ENCODE data around the gene BRPF3. TPM values are rescaled to one million over a fixed set of nuclear protein-coding genes. Genes with fewer than 3 reads are reported as not detected.

The BRPF3 gene
- total and polyA plus RNA-seq, 10 of the 15 experiments (the other 5 are each of a cell fraction or from before 2014, with no cell fraction given): 2.3 to 16.1 (median 6.7) TPM

- TF ChIP-seq, protein P1, sequence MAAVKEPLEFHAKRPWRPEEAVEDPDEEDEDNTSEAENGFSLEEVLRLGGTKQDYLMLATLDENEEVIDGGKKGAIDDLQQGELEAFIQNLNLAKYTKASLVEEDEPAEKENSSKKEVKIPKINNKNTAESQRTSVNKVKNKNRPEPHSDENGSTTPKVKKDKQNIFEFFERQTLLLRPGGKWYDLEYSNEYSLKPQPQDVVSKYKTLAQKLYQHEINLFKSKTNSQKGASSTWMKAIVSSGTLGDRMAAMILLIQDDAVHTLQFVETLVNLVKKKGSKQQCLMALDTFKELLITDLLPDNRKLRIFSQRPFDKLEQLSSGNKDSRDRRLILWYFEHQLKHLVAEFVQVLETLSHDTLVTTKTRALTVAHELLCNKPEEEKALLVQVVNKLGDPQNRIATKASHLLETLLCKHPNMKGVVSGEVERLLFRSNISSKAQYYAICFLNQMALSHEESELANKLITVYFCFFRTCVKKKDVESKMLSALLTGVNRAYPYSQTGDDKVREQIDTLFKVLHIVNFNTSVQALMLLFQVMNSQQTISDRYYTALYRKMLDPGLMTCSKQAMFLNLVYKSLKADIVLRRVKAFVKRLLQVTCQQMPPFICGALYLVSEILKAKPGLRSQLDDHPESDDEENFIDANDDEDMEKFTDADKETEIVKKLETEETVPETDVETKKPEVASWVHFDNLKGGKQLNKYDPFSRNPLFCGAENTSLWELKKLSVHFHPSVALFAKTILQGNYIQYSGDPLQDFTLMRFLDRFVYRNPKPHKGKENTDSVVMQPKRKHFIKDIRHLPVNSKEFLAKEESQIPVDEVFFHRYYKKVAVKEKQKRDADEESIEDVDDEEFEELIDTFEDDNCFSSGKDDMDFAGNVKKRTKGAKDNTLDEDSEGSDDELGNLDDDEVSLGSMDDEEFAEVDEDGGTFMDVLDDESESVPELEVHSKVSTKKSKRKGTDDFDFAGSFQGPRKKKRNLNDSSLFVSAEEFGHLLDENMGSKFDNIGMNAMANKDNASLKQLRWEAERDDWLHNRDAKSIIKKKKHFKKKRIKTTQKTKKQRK (IDR thresholded peaks at IDR 0.05; ENCODE audit: low read depth, low read length): no peak
- TF ChIP-seq NFYB (IDR thresholded peaks at IDR 0.05; ENCODE audit: insufficient read depth, low read depth, low read length): no peak
- no peak for TF ChIP-seq PML (IDR thresholded peaks at IDR 0.05; ENCODE audit: low read length)
- TF ChIP-seq GATAD2B (conservative IDR thresholded peaks at IDR 0.05; ENCODE audit: low read depth): no peak
- TF ChIP-seq MYB (IDR thresholded peaks at IDR 0.05; ENCODE audit: borderline replicate concordance, low read depth, low read length): no peak
These were observed 80.3 kb downstream of the BRPF3 start (continued) for GRCh38 chr6:36276581-36277536.

DNA sequence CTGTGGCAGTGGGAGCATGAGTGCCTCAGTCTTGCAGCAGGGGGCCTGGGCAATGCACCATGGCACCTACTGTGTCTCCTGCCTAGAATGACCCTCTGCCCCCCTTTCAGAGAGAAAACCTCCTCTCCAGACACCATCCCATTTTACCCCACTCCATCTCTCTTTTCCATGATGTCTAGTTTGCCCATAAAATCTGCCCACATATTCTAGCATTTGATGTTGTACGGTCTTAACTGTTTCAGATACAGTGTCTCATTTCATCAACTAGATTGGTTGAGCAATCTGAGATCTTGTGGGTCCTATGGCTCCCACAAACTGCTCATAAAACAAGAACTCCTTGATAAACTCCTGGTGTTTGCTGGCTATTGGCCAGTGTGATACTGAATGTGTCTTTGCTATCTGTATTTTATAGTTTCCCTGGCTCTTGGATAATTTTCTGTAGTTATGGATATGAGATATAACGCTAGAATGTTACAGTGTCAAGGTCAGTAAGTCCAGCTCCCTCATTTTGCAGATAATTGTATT is 81.5 kb downstream of the BRPF3 start:
- no peak overlapping the region for H3K4me2 ChIP-seq (ENCODE audit: control insufficient read depth, insufficient read depth)
- BruUV-seq (replicated peaks): no TSS peak
- ATAC-seq (no peak), FAIRE-seq (no peak), DNase-seq (ENCODE audit: low read depth, low spot score) (no peak)
- 27% methylated on average over 2 of the region's 2 CpGs for WGBS (ENCODE audit: insufficient coverage, insufficient replicate concordance, low lambda C conversion rate, missing lambda C conversion rate)
- no peak overlapping the region for H2AFZ ChIP-seq (ENCODE audit: control insufficient read depth, low read depth, low read length)
- H3K9me3 ChIP-seq (replicated peaks; ENCODE audit: control insufficient read depth, insufficient read depth, low read length): no peaks in the 10 kb centered on the region
- intact Hi-C loops (cut with micrococcal nuclease; ENCODE audit: unreplicated experiment) (no loop called here), in situ Hi-C loops (cut with MboI) (no loop called here)
- no peak overlapping the region for H3K27ac ChIP-seq (ENCODE audit: control insufficient read depth, insufficient read depth)
- RAD21 ChIA-PET (ENCODE audit: unreplicated experiment): no interaction called here
- no peaks in the 10 kb centered on the region for H4K20me1 ChIP-seq (ENCODE audit: control insufficient read depth, insufficient read depth)
- no peaks in the 10 kb centered on the region for H3K79me2 ChIP-seq (ENCODE audit: control insufficient read depth, insufficient read depth, low read length)
- POLR2A ChIA-PET: no interaction called here
- SMC1A ChIA-PET (ENCODE audit: uncharacterized antibody, unreplicated experiment): no interaction called here
- CTCF ChIA-PET: no interaction called here
- H3K9ac ChIP-seq (ENCODE audit: control insufficient read depth, insufficient read depth, low read length): no peak overlapping the region
- peaks cover 4% of the 10 kb centered on the region; the same call in 1 of the 2 replicates for H3K4me1 ChIP-seq (ENCODE audit: control insufficient read depth, insufficient read depth, low read length)
- peaks cover 0 to 6% of the 10 kb centered on the region in 2 experiments; a peak in 2 of 4 replicates for H3K27me3 ChIP-seq (replicated peaks in 1 of 2; ENCODE audit: control insufficient read depth in 2 of 2, insufficient read depth in 2 of 2, low read length in 1 of 2)
- H3K36me3 ChIP-seq (ENCODE audit: control insufficient read depth in 2 of 2, insufficient read depth in 2 of 2, low read length in 1 of 2): no peaks in the 10 kb centered on the region
- no peak overlapping the region for H3K4me3 ChIP-seq
- TF ChIP-seq CBX5 (IDR thresholded peaks at IDR 0.05; ENCODE audit: low read depth): no peak
- no peak for TF ChIP-seq POU2F2 (IDR thresholded peaks at IDR 0.05; ENCODE audit: borderline replicate concordance, low read depth, low read length)
- no peak for TF ChIP-seq PBX3 (IDR thresholded peaks at IDR 0.05; ENCODE audit: insufficient replicate concordance, low read depth, low read length)
- no peak for TF ChIP-seq SREBF2 (IDR thresholded peaks at IDR 0.05; ENCODE audit: low read length)
- TF ChIP-seq MLLT1 (IDR thresholded peaks at IDR 0.05): no peak
- TF ChIP-seq IKZF1 (conservative IDR thresholded peaks at IDR 0.05): no peak
- no peak for TF ChIP-seq ZNF217 (IDR thresholded peaks at IDR 0.05)

Data from GM12878 (cell line).